NT2/D1 (cell line): Measurements from ENCODE around the gene COIL.

ENCODE experiments used
- SUZ12 ChIP-seq: IDR thresholded peaks from 2 replicates; pipeline ENCODE4 v1.6.1; 2011; ENCODE audit not compliant: insufficient read length, insufficient read depth; ENCODE audit errors: extremely low read depth
- ZNF274 ChIP-seq: IDR thresholded peaks from 2 replicates; pipeline ENCODE4 v1.6.1; 2011; ENCODE audit warnings: mild to moderate bottlenecking, low read depth, low read length

DNA sequence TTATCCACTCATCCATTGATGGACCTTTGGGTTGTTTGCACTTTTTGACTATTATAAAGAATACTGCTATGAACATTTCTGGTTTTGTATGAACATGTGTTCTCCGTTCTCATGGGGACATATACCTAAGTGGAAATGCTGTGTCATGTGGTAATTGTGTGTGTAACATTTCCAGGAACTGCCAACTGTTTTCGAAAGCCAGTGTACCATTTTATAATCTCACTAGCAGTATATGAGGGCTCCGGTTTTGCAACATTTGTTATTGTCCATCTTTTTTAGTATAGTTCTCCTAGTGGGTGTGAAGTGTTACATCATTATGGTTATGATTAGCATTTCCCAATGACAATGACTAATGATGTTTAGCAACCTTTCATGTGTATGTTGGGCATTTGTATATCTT lies 41.9 kb downstream of the COIL start:
- no peak for TF ChIP-seq SUZ12
- no peak for TF ChIP-seq ZNF274
